Measurements from ENCODE around the gene DPY19L2. TPM values are rescaled to one million over a fixed set of nuclear protein-coding genes. Genes with fewer than 3 reads are reported as not detected.
"Not testable (repeated sequence)": the region's sequence is repeated elsewhere in the genome, so short reads cannot be mapped to it uniquely, and the experiment has no call there.

The DPY19L2 gene
- total RNA-seq, result 3.3 and 3.5 TPM in 2 replicates

- no peak for DNase-seq (ENCODE audit: extremely low read depth, low read depth, low spot score)
These were observed at the start of gene DPY19L2 for GRCh38 chr12:63668028-63668799. Gene DPY19L2, minus strand, starts transcription at chr12:63668493. Its CDS starts 100 bp downstream, at chr12:63668393.

GRCh38 chr12:63716891-63717290 lies 48.6 kb upstream of the DPY19L2 start:
- DNase-seq (ENCODE audit: extremely low read depth, low read depth, low spot score), result not testable (repeated sequence)

GRCh38 chr12:63715107-63715625 lies 46.9 kb upstream of the DPY19L2 start:
- DNase-seq (ENCODE audit: extremely low read depth, low read depth, low spot score), result not testable (repeated sequence)

DNA sequence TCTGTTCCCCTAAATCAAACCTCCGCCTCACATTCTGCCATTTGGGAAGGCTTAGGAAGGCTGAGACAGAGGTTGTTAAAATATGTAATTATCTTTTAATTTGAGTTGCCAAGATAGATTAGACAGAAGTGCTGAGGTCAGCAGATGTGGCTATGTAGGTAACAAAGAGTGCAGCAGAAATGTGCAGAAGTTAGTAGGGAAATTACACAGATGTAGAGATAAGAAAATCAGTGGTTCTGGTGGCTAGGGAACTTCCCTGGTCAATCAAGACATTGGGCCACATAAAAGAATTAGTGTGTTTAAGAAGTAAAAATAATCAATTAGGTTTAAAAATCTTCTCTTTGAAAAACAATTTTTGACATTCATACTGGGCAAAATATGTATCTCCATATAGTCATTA lies 46.1 kb upstream of the DPY19L2 start:
- not testable (repeated sequence) for DNase-seq (ENCODE audit: extremely low read depth, low read depth, low spot score)

DNA sequence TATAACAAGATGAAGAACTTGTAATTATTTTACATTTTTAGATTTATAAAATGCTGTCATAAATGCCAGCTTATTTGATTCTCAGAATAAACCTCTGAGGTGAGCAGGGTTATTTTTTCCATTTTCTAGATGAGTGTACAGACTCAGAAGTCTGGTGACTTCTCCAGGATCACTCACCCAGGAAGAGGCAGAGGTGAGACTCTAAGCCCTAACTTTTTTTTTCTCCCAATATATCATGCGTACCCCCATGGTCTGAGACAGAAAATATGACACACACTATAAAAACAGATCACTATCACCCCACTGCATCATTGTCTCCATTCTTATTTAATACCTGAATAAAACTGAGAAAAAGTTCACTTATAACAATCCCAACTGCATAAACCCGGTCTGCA lies 45.4 kb upstream of the DPY19L2 start:
- DNase-seq (ENCODE audit: extremely low read depth, low read depth, low spot score), result not testable (repeated sequence)

GRCh38 chr12:63712979-63713680 lies 44.8 kb upstream of the DPY19L2 start:
- not testable (repeated sequence) for DNase-seq (ENCODE audit: extremely low read depth, low read depth, low spot score)

DNA sequence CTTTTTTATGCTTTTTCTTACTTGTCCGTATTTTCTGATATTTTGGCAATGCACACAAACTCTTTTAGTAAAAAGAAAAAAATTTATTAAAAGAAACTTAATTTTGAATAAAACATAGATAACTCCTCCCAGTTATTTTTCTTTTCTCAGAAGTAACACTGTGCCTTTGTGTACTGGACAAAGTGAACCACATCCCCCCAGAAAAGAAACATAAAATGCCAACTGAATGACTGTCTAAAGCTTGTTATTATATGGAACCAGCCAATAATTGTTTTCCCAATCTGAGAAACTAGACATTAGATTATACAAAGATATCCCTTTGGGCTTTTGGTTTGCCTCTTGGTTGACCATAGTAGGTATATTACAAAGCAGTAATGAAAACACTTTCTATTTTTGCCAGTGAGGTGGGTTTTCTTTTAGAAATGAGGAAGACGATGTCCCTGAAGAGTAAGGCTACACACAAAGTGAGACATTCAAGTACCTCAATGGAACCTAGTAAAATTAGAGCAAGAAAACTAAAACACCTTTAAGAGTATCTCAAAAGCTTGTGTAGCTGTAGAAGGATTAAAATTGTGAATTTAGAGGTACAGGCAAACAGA lies 44.2 kb upstream of the DPY19L2 start:
- DNase-seq (ENCODE audit: extremely low read depth, low read depth, low spot score), result not testable (repeated sequence)

DNA sequence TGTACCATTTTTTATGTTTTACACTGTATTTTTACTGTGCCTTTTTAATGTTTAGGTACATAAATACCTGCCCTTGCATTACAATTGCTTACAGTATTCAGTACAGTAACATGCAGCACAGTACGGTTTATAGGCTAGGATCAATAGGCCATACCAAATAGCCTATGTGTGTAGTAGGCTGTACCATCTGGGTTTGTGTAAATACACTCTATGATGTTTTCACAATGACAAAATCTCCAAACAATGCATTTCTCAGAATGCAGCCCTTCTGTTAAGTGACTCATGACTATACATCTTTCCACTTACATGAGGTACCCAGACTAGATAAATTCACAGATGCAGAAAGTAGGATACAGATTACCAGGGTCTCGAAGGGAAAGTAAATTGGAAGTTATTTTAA lies 43.0 kb upstream of the DPY19L2 start:
- not testable (repeated sequence) for DNase-seq (ENCODE audit: extremely low read depth, low read depth, low spot score)

DNA sequence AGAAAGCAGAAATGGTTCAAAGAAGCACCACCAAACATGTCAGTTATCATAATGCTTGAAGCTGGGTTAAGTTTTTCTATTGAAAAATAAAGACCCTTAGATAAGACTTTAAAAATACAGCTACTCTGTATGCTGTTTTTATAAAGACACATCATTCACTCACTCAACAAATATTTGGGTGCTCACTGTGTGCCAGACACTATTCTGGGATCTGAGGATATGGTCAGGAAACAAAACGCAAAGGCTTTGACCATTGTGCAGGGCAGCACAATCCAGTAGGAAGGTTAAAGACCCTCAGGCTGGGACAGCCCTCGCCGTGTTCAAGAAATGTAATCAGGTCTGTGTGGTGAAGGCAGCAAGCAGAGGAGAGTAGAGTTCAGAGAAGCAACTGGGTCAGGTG lies 38.0 kb upstream of the DPY19L2 start:
- DNase-seq (ENCODE audit: extremely low read depth, low read depth, low spot score), result no peak

GRCh38 chr12:63699678-63700382 lies 31.5 kb upstream of the DPY19L2 start:
- DNase-seq (ENCODE audit: extremely low read depth, low read depth, low spot score), result not testable (repeated sequence)

DNA sequence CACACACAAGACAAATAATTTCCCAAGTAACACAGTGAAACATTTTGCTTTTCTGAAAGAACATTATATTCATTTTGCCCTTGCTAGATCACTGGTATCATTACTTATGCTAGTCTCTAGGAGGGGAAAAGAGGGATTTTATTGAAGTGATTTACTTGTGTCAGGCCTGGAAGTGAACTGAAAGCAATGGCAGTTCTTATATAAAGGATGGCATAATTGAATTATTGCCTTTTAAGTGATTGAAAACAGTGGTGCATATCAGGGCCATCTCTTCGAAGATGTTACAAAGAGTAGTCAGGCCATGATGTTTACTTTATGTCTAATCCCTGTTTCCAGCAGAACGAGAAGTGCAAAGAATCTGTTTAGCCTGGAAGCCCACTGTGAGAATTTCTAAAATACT lies 30.7 kb upstream of the DPY19L2 start:
- DNase-seq (ENCODE audit: extremely low read depth, low read depth, low spot score), result not testable (repeated sequence)

GRCh38 chr12:63690837-63691236 lies 22.5 kb upstream of the DPY19L2 start:
- not testable (repeated sequence) for DNase-seq (ENCODE audit: extremely low read depth, low read depth, low spot score)

GRCh38 chr12:63689141-63689540 lies 20.8 kb upstream of the DPY19L2 start:
- DNase-seq (ENCODE audit: extremely low read depth, low read depth, low spot score), result not testable (repeated sequence)

GRCh38 chr12:63686623-63687022 lies 18.3 kb upstream of the DPY19L2 start:
- DNase-seq (ENCODE audit: extremely low read depth, low read depth, low spot score), result not testable (repeated sequence)

DNA sequence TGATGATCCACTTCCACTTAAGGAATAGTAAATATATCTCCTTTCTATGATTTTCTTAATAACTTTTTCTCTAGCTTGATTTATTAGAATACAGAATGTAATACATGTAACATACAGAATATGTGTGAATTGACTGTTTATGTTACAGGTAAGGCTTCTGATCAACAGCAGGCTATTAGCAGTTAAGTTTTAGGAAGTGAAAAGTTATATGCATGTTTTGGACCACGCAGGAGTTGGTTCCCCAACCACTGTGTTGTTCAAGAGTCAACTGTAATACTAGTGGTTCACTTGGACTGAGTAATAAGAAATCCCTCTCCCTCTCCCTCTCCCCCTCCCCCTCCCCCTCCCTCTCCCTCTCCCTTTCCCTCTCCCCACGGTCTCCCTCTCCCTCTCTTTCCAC lies 17.5 kb upstream of the DPY19L2 start:
- DNase-seq (ENCODE audit: extremely low read depth, low read depth, low spot score), result not testable (repeated sequence)

DNA sequence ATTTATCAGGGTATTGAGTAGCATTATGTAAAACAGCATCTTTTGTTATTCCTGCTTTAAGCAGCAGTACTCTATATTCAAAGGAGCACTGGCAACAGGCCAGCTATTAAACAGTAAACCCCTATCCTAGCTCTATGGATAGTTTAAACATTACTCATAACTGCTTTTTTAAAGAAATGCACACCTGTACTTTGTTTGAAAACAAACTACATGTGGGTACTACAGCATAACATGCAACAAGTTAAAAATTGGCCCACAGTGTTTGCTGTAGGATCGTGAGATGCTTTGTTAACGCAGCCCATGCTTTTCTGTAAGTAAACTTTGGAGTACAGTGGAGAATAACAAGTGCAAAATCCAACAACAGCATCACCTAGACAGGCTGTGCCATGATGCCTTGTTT lies 14.3 kb upstream of the DPY19L2 start:
- not testable (repeated sequence) for DNase-seq (ENCODE audit: extremely low read depth, low read depth, low spot score)

GRCh38 chr12:63680758-63681157 lies 12.5 kb upstream of the DPY19L2 start:
- not testable (repeated sequence) for DNase-seq (ENCODE audit: extremely low read depth, low read depth, low spot score)

GRCh38 chr12:63672550-63672949 lies 4.3 kb upstream of the DPY19L2 start:
- not testable (repeated sequence) for DNase-seq (ENCODE audit: extremely low read depth, low read depth, low spot score)

GRCh38 chr12:63669936-63670335 lies 1.6 kb upstream of the DPY19L2 start:
- not testable (repeated sequence) for DNase-seq (ENCODE audit: extremely low read depth, low read depth, low spot score)

DNA sequence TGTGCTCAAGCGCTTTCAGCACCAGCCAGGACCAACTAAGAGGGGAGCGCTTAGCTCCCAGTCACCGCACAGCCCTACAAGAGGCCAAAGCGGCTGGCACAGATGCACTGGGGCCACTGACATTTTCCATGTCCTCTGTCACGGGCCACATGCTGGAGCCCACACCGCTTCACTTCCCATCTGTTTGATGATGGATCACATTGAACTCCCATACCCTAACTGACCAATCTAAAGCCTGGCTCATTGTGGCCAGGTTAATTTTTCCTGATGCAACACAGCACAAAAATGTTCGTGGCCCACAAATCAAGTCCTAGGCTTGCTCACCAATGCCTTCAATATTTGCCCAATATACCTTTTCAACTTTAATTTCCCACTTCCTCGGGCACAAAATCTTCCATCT lies 1.1 kb upstream of the DPY19L2 start:
- DNase-seq (ENCODE audit: extremely low read depth, low read depth, low spot score), result not testable (repeated sequence)

All from glomerular endothelial cell (primary cell).